Sigmoid colon (tissue), 4 donors: ENCODE results near the gene FN3KRP.

Source experiments
- CTCF ChIP-seq, 4 experiments: fragments of 450-650 bp in 3 of 4; fragments of 200-600 bp in 1 of 4; IDR thresholded peaks; one replicate each; pipeline ENCODE4 v1.5.1; 2016 to 2019; ENCODE audit warnings: antibody characterized with exemption in 4 of 4, mild to moderate bottlenecking in 3 of 4, moderate library complexity in 2 of 4
- POLR2A ChIP-seq, 2 donors: fragments of 450-650 bp; IDR thresholded peaks; one replicate each; pipeline ENCODE4 v1.6.1; 2016; ENCODE audit warnings: antibody characterized with exemption in 2 of 2, mild to moderate bottlenecking in 2 of 2, moderate library complexity in 2 of 2
- POLR2AphosphoS5 ChIP-seq, 4 donors: sonication (generic); formaldehyde crosslinking; IDR thresholded peaks; one replicate each; pipeline ENCODE4 v1.6.1; 2017; ENCODE audit warnings: antibody characterized with exemption in 4 of 4

GRCh38 chr17:82713071-82713723, 3.3 kb upstream of the FN3KRP start:
- TF ChIP-seq CTCF (IDR thresholded peaks at IDR 0.05) (no peak), POLR2AphosphoS5 (IDR thresholded peaks at IDR 0.05) (no peak), POLR2A (IDR thresholded peaks at IDR 0.05) (no peak)
